Measurements from ENCODE around the gene MYO7B. TPM values are rescaled to one million over a fixed set of nuclear protein-coding genes. Genes with fewer than 3 reads are reported as not detected.

The MYO7B gene
- total and polyA plus RNA-seq, 8 donors, result under 0.01 to 155 (median 0.48) TPM; not detected in 2

- TF ChIP-seq POLR2AphosphoS5 (IDR thresholded peaks at IDR 0.05), result no peak
- Histone ChIP-seq H3K27me3 (peaks cover 0 to 3% (median 0%) of the 10 kb centered on the region in 3 donors), H3K36me3 (peaks cover 0 to 6% (median 0%) of the 10 kb centered on the region in 4 donors), H3K4me1 (peaks cover 16 to 91% (median 53%) of the 10 kb centered on the region in 4 donors), H3K4me3 (no peak overlapping the region), H3K9me3 (no peaks in the 10 kb centered on the region), H3K27ac (peak overlapping the region in 3 of 5 donors; percentile 13 to 90 (median 76))
- no peak for DNase-seq
- intact Hi-C loops (cut with DNase I; ENCODE audit: low total_unique reads), result no loop called here
- 79 to 92% (median 86%) methylated on average over 5 to 6 of the region's 6 CpGs for WGBS, 5 donors
These were observed 112.8 kb downstream of the MYO7B start for GRCh38 chr2:127648321-127648720.

- WGBS, 5 donors, result 57 to 72% (median 68%) methylated on average over 10 to 12 of the region's 12 CpGs
- peak overlapping the region in 2 of 4 donors; percentile 9 to 16 for H3K4me3 ChIP-seq
- H3K27me3 ChIP-seq, result peaks cover 0 to 3% (median 0%) of the 10 kb centered on the region in 3 donors
- TF ChIP-seq CTCF (IDR thresholded peaks at IDR 0.05) (no peak), POLR2A (IDR thresholded peaks at IDR 0.05) (no peak), EP300 (IDR thresholded peaks at IDR 0.05) (no peak), POLR2AphosphoS5 (IDR thresholded peaks at IDR 0.05) (no peak)
- intact Hi-C loops (cut with DNase I; ENCODE audit: low total_unique reads), result no loop called here
- DNase-seq, result no peak
- H3K27ac ChIP-seq, result peak overlapping the region in 4 of 5 donors; percentile 15 to 90 (median 83)
- H3K36me3 ChIP-seq, result peaks cover 0 to 7% (median 2%) of the 10 kb centered on the region in 4 donors
- H3K4me1 ChIP-seq, result peaks cover 16 to 91% (median 57%) of the 10 kb centered on the region in 4 donors
- no peaks in the 10 kb centered on the region for H3K9me3 ChIP-seq
These were observed 113.7 kb downstream of the MYO7B start for GRCh38 chr2:127649100-127649611.

- peak overlapping the region in 4 of 5 donors; percentile 15 to 90 (median 83) for H3K27ac ChIP-seq
- peaks cover 0 to 12% (median 4%) of the 10 kb centered on the region in 4 donors for H3K36me3 ChIP-seq
- peaks cover 0 to 3% (median 0%) of the 10 kb centered on the region in 3 donors for H3K27me3 ChIP-seq
- peak; percentile 85 to 90 for DNase-seq
- peak overlapping the region in 2 of 4 donors; percentile 9 to 18 for H3K4me3 ChIP-seq
- 0 to 9% (median 5%) methylated on average over 6 to 7 of the region's 7 CpGs for whole genome bisulfite sequencing, 5 donors
- peaks cover 16 to 91% (median 59%) of the 10 kb centered on the region in 4 donors for H3K4me1 ChIP-seq
- no peaks in the 10 kb centered on the region for H3K9me3 ChIP-seq
- peak in 5 of 7 experiments; percentile 64 to 90 (median 76) for TF ChIP-seq CTCF (IDR thresholded peaks at IDR 0.05)
- TF ChIP-seq POLR2A (IDR thresholded peaks at IDR 0.05), result no peak
- peak in 1 of 3 donors; percentile 13 for TF ChIP-seq POLR2AphosphoS5 (IDR thresholded peaks at IDR 0.05)
- intact Hi-C loops (cut with DNase I; ENCODE audit: low total_unique reads), result no loop called here
These were observed 114.2 kb downstream of the MYO7B start for GRCh38 chr2:127649684-127650040.

- intact Hi-C loops (cut with DNase I; ENCODE audit: low total_unique reads), result no loop called here
- H3K36me3 ChIP-seq, result peaks cover 0 to 14% (median 4%) of the 10 kb centered on the region in 4 donors
- 46 to 59% (median 53%) methylated on average over 9 to 17 of the region's 17 CpGs for WGBS, 5 donors
- peaks cover 16 to 95% (median 60%) of the 10 kb centered on the region in 4 donors for H3K4me1 ChIP-seq
- peak overlapping the region in 1 of 4 donors; percentile 18 for H3K4me3 ChIP-seq
- peaks cover 0 to 3% (median 0%) of the 10 kb centered on the region in 3 donors for H3K27me3 ChIP-seq
- no peaks in the 10 kb centered on the region for H3K9me3 ChIP-seq
- DNase-seq, result peak in 1 of 2 donors; percentile 53
- TF ChIP-seq CTCF (IDR thresholded peaks at IDR 0.05) (no peak), EP300 (IDR thresholded peaks at IDR 0.05) (no peak), POLR2AphosphoS5 (IDR thresholded peaks at IDR 0.05) (peak in 2 of 3 donors; percentile 15 to 65), POLR2A (IDR thresholded peaks at IDR 0.05) (no peak)
- H3K27ac ChIP-seq, result peak overlapping the region in 4 of 5 donors; percentile 15 to 90 (median 83)
These were observed 114.7 kb downstream of the MYO7B start for GRCh38 chr2:127650041-127650784.

All from stomach (tissue), 9 donors.